Activated CD4-positive, alpha-beta T cell treated with anti-CD3 and anti-CD28 coated beads, Interleukin-2, amount 50 U/mL, for 16 hours (primary cell): Measurements from ENCODE around the gene SRGN.

Experiments
- DNase-seq: peaks from one replicate; pipeline ENCODE4 v3.0.0-alpha.2; 2020

SRGN gene

DNA sequence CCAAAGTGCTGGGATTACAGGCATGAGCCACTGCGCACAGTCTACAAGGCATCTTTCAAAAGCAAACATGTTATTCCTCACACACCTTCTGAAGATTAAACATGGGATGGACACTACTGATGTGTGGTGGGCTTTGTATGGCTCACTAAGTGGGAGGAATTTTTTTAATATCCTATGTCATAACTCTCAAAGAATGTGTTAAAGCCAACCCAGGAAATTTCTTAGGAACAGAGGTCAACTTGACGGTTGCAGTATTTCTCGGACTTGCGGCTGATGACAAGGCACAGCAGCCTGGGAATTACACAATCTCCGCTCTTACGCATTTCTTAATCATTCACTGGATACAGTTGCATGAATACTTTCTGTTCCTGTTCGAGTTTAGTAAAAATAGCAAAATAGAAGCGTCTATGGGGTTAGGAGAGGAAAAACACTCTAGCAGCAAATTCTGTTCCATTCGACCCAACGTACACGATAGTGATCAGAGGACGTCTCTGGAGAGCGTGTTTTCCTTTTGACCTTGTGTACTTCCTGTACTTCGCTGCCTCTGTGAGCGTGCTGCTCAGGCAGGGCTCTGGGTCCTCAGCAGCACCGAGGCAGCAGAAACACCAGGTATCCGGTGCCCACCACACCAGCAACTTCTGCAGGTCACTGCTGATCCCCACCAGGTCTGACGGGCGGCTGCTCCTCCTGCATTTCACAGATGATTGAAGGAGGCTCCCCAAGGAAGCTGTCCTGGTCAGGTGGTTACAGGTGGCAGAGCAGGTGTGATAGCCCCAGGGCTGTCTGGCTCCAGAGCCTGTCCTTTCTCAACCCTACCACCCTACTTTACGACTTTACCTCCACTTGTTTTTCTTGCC is 26.4 kb upstream of the SRGN start:
- DNase-seq = peak; percentile 45

DNA sequence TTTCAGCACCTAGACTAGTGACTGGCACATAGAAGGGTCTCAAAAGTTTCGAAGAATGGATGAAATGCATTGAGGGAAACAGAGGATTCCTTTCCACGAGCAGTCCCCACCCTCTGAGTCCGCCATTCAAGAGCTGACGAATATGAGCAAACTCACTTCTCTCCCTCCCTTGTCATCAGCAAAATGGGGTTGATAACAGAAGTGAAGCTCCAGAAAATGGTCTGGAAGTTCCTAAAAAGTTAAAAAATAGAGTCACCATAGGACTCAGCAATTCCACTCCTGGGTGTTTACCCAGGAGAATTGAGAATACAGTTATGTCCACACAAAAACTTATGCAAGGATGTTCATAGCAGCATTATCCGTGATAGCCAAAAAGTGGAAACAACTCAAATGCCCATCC is 25.0 kb upstream of the SRGN start:
- DNase-seq = no peak

DNA sequence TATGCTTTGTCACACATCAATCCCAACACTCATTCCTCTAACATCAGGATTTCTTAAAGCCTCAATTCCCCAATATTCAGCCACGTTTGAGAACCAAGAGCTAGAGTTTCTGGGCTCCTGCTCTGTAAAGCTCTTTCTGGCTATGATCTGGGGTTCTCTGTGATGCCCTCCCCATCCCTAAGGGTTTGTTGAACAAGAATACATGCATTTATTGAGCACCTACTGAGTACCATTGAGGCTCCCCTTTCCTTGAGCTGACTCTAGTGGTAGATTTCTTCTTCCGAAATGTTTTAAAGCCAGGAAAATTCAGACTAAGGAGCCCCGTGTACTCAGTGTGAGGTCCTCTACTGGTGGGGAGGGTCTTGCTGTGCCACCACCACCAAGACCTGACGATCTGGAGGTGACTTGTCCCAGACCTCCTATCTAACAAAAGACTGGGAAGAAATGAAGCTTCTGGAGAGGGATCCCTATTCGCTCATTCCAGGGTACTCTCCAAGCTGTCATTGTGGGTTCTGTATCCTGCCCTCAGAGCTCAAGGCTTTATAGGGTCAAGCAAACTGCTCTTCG is 23.1 kb upstream of the SRGN start:
- DNase-seq = no peak

DNA sequence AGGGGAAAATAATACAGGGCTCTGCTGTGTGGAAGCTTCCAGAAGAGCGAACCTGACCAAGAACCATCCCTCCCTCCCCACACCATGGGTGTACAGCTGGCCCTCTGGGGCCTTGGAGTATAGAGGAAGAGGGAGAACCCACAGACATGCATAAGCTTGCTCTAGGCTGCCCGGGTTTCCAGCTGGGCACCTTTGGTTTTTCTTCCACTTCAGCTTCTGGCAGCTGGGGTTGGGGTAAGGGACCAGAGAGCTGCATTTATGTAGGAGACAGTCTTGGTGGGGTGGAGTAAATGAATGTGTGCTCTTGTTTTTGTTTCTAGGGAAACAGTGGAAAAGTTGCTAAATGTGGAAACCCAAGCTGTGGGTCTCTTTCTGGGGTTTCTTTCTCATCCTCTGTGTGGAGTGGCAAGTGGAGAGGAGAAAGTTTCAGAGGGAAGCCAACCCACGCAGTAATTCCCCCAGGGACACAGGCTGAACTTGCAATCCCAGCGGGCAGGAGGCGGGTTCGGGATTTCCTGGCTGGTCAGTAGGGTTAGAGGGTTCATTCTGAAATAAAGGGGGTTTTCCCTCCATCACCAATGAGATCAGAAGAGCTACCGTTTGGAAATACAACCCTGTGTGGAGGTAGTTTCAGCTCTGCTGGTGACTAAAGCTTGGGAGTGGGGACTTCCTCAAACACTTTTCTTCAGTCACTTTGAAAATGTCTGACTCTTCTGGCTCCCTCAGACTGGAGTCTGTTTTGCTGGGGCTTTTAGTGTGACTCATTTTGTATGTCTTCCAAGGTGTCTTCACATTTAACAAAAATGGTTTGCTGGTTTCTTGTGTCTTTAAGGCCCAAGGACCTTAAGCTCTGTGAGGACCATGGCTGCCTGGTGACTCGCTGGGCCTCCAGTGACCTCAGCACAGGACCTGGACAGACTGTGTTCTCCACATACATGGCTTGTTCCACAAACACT is 22.2 kb upstream of the SRGN start:
- peak; percentile 76 for DNase-seq

DNA sequence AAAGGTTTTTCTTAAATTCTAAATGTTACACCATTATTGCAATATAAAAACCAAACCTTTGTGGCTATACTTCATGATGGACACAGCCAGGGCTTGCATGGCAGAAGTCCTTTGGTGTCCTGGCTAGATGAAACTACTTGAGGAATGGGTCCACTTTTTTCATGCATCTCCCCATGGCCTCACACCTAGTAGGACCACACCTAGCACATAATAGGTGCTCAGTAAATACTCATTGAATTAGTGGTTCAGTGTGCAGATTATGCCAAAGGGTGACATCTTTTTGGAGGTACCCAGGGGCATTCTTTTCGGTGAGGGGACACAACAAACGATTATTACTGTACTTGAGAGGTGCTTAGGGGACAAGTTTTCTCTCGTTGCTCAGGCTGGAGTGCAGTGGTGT is 20.7 kb upstream of the SRGN start:
- DNase-seq = no peak

DNA sequence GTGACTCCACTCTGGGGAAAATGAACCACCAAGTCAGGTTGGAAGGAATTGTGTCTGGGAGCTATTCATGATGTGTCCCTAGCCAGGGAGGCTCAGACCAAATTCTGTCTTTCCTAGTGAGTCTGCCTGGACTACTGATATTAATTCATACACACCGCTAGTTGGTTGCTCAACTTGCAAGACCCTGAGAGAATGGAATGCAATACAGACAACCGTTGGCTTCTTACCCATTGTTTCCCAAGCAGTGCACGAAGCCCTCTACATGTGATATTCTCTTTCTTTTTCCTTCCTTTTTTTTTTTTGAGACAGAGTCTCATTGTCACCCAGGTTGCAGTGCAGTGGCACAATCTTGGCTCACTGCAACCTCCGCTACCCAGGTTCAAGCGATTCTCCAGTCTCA is 19.4 kb upstream of the SRGN start:
- DNase-seq = no peak

DNA sequence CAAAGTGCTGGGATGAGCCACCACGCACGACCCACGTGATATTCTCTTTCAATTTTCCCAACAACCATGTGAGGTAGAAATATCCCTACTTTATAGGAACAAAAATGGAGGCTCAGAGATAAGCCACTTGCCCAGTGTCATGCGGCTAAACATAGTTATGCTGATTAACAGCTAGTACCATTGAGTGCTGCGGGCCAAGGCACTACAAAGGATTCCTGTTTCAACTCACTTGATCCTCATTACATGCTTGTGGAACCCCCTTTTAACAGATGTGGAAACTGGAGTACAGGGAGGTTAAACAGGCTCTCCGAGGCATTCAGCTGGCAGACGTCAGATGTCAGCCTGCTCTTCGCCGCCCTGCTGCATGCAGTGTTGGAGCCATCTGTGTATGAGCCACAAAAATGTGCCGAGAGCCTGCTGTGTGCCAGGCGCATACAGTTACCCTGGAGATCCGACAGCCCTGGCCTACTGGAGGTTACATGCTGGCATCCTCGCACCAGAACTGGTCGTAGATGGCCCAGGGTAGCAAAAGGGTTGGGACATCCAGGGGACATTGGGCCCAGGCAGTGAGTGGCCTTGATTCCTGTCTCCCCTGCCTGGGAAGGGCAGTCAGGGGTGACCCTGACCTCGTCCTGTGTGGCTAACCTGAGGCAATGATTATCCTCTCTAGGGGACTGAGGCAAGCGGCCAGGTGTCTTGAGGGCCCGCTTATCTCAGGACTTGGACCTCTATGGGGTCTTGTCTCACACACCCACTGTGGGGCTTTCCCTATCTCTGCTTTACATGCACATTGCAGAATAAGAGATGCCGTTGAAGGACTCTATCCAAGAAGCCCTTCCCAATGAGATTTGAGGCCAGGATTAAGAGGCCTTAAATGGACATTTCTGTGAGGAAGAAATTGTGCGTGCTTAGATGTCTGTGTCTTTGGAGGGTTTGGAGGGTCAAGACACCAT is 18.5 kb upstream of the SRGN start:
- DNase-seq = no peak

DNA sequence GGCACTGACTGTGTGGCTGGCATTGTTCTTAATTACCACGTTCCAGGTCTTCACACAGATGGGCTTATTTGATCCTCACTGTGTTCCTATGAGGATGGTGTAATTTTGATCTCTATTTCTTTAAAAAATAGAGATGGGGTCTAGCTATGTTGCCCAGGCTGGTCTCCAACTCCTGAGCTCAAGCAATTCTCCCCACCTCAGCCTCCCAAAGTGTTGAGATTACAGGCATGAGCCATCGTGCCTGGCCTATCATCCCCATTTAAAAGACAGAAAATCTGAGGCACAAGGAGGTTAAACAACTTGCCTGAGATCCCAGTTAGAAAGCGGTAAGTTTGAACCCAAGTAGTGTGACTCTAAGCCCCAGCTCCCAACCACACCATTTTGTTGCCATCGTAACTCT is 17.0 kb upstream of the SRGN start:
- DNase-seq = no peak

DNA sequence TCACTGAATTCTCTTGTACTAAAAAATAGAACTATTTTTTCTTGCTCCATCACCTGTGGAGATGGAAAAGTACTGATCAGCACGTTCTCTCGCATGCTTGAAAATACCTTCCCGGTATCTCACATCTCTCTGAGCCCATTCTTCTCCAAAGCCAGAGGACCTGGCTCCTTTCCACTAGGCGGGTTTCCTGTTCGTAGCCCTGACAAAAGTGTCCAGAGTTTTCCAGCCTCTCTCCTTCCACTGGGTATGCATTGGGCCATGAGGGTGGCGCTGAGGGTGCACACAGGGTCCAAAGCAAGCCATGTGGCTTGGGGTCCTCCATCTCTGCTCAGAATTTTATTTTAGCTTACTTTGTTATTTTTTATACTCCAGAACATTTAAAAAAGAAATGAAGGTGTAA is 16.3 kb upstream of the SRGN start:
- no peak for DNase-seq

DNA sequence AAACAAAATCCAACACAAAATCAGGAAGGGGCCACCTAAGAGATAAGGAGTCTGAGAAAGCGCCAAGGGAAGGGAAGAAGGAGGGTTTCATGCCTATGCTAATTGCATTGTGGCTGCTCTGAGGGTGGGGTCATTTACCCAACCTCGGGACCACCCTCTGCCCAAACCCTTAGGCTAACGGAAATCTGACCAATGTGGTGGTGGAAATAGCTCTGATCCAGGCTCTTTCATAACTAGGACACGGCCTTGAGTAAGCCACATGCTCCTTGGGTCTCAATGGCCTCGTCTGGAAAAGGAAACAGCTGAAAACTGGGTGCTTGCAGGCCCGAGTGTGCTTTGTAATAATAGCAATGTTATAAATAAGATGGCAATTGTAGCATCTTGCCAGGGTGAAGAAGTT is 14.9 kb upstream of the SRGN start:
- DNase-seq = no peak

DNA sequence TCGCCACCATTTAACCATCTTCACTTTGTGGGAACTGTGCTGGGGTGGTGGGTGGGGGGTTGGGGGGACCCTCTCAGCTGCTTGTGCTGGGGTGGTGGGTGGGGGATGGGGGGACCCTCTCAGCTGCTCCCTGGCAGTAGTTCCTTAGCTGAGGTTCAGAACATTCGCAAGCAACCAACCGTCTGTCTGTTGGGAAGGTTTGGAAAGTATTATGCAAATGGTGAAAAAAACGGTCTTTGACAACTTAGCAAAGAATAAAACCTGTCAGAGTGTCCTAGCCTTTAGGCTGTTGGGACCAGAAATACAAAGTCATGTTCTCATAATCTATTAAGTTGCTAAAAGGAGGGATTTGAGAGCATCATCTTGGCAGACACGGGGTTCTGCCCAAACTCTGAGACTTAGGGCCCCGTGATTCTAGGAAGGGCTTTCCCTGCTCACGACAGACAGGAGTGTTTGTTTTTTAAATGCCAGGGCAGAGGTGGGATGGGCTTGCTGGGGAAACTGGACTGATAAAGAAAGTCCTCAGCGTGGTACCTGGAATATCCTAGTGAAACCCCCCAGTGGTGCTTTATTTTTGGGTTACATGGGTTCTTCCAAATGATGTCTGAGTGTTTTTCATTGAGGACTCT is 14.1 kb upstream of the SRGN start:
- DNase-seq = no peak

DNA sequence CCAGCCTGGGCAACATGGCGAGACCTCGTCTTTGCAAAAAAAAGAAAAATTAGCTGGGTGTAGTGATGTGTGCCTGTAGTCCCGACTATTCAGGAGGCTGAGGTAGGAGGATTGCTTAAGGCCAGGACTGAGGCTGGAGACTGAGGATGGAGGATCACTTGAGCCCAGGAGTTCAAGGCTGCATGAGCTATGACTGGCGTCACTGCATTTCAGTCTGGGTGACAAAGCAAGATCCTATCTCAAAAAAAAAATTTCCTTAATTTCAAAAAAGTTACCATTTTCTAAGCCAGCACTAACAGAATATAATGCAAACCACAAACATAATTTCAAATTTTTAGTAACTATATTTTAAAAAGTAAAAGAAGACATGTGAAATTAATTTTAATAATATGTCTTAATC is 13.4 kb upstream of the SRGN start:
- no peak for DNase-seq

DNA sequence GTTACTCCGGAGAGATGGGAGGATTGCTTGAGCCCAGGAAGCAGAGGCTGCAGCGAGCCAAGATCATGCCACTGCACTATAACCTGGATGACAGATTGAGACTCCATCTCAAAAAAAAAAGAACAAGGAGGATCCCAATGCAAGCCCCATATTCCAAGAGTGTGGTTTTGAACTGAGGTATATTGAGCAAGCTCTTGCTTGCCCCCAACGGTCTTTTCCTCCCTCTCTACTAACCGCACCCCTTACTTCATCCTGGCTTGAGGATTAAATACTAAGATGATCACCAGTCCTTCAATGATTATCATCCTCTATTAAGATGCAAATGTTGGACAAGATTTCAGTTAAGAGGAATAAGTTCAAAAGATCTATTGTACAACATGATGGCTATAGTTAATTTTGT is 12.5 kb upstream of the SRGN start:
- no peak for DNase-seq

DNA sequence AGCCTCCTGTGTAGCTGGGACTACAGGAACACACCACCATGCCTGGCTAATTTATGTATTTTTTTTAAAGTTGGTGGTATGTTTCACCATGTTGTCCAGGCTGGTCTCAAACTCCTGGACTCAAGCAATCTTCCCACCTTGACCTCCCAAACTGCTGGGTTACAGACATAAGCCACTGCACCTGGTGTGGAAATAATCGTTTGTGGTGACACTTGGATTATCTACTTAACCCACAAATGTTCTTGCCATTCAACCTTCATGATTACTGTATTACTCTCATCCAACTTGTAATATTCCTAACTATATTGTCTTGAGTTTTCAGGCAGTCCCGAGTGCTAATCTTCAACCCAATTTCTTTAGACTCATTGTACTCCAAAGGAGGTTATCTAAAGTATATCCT is 9.6 kb upstream of the SRGN start:
- DNase-seq = no peak

DNA sequence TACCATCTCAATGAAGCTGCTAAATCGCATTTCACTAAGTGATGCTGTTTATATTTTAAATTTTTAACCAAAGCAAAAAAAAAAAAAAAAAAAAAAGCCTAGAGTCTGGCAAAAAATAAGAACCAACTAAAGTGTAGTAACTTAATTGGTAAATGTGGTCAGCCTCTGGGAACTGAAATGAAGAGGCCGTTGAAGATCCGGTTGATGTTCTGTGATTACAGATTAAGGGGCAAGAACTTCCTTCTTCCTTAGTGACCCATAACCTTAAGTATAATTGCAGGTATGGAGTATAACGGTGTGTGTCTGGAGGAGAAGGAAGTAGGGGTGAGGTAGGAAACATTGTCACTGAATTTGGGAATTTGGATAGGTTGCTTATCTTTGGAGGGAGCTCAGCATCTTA is 7.7 kb upstream of the SRGN start:
- DNase-seq = no peak

DNA sequence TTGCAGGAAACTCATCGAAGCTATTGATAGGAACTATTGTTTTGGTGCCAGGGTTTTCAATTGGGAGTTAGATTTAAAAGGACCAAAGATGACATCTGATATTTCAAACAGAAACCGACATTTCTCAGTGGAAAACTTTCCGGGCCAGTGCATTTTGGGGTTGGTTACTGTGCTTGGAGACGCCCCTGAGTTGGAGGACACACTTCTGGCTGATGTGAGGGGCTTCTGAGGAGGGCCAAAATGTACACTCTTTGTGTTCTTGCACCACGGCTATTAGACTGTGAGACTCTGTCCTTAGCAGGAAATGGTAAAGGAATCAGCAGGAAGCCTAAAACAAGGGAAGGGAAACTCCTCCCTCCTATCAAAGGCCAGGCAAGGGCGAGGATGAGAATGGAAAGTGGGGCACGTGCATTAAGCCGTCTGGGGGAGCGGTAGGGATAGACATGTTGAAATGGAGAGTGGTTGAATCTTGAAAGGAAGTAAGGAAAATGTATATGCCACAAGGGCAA is 1.8 kb upstream of the SRGN start:
- no peak for DNase-seq

DNA sequence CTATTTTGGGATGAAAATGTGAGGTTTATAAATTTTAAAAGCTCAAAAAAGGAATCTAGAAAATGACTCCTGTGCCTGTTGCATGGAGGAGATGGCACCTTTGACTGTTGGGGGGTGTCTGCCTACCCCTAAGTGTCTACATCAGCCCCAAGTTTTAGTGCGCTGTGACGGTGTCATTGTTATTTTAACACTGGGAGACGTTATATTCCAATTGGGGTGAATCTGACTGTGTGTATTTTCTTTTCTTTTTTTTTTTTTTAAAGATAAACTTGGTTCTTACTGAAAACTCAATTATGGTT is 517 bp downstream of the SRGN start:
- no peak for DNase-seq

DNA sequence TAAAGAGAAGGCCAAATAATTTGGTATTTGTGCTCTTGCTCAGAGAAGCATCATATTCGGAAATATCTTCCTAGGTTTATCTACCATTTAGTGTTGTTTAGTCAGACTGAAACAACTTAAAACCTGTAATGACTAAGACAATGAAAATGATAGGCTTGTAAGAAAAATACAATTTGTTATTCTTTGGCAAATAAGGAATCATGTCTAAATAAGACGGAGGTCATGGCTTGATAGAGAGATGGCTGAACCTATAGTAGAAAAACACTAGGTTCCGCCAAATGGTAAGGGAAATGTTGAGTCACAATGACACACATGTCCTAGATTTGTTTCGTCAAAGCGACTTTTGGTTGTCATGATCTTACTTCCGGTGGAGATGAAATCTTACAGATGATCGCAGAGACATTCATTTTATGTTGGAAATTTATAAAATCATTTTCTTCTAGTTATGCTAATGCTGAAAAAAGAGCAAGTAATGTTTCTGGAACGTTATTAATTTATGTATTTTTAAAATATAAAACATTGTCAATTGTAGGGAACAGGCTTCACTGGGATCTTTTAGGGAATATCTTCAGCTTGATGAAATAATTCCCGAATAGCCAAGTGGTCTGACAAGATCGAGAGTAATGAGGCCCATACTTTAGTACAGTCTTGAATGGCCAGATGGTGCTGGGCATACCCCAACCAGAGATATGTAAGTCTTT is 1.0 kb downstream of the SRGN start:
- DNase-seq = peak; percentile 90

DNA sequence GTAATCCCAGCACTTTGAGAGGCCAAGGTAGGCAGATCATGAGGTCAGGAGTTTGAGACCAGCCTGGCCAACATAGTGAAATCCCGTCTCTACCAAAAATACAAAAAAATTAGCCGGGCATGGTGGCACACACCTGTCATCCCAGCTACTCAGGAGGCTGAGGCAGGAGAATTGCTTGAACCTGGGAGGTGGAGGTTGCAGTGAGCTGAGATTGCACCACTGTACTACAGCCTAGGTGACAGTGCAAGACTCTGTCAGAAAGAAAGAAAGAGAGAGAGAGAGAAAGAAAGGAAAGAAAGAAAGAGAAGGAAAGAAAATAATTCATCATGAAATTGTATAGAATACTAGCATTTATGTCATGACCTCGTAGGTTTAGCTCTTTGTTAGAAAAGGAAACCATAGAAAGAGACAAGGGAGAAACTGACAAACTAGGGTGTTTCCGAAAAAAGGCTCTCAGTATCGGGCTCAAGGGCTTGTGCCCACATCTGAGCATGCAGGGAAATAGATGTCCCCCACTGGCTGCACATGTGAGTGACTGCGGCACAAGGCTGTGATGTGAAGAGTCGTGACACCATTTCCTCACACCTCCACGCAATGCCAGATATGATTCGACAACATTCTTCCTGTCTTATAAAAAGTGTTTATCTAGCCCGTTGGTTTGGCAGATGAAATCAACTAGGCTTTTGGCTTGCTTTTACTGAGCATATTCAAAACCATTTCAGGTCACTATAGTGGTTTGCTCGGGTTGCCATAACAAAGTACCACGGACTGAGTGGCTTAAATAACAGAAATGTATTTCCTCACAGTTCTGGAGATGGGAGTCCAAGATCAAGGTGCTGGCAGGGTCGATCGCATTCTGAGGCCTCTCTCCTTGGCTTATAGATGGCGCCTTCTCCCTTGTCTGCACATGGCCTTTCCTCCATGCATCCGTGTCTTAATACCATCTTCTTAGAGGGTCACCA is 2.0 kb downstream of the SRGN start:
- peak; percentile 94 for DNase-seq

DNA sequence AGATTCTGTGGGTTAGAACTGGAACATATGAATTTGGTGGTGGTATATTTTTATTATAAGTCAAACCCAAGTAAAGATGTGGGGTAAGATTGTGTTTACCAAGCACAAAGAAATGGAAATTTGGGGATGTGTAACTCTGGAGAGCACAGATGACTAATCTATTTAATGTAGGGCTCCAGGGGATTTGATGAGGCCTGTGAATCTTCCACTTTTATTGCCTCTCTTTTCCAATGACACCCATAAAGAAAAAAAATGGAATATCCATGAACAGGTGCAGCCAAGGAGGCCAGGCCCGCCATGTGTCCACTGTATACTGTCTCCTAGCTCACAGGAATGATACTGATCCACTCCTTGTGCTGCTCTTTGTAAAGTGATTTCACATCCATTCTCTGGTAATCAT is 2.8 kb downstream of the SRGN start:
- no peak for DNase-seq
